ENCODE measurements around the gene SKI.

DNA sequence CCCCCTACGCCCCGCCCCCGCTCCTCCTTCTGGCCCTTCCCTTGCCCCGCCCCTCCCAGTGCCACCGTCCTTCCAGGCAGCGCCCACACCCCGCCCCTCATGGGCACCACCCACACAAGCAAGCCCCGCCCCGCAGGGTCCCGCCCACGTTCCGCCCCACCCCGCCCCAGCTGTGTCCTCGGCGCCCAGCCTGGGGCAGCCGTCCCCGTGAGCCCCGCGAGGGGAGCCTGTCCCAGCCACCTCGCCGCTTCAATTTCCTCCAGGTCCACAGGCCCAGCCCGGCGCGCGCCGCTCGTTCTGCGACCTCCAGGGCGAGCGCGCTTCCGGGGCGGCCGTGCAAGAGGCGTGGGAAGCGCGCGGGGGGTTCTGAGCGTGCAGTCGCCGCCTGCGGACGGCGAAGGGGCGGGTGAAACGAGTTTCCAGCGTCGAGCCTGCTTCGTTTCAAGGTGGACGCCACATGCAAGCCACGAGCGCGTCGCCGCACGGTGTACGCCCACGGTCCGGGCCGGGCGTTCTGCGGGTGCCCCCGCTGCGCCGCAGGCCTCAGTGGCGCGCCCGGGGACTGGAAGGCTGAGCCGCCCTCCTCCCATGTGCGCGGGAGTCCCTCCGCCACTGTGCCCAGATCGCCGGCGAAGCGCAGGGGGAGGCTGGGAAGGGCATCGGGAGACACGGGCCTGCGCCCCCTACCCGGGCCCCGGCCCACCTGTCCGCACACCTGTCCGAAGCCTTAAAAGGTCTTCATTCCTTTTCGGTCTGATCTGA lies 22.7 kb upstream of the SKI start:
- TF ChIP-seq, protein P1, sequence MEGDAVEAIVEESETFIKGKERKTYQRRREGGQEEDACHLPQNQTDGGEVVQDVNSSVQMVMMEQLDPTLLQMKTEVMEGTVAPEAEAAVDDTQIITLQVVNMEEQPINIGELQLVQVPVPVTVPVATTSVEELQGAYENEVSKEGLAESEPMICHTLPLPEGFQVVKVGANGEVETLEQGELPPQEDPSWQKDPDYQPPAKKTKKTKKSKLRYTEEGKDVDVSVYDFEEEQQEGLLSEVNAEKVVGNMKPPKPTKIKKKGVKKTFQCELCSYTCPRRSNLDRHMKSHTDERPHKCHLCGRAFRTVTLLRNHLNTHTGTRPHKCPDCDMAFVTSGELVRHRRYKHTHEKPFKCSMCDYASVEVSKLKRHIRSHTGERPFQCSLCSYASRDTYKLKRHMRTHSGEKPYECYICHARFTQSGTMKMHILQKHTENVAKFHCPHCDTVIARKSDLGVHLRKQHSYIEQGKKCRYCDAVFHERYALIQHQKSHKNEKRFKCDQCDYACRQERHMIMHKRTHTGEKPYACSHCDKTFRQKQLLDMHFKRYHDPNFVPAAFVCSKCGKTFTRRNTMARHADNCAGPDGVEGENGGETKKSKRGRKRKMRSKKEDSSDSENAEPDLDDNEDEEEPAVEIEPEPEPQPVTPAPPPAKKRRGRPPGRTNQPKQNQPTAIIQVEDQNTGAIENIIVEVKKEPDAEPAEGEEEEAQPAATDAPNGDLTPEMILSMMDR (IDR thresholded peaks at IDR 0.05): peak in 2 of 4 experiments; percentile 24 to 34
- TF ChIP-seq POLR2AphosphoS5 (IDR thresholded peaks at IDR 0.05) (peak; percentile 53), POLR2A (IDR thresholded peaks at IDR 0.05) (peak; percentile 70)

Data from prostate gland (tissue), 2 donors.